Heart left ventricle (tissue), 13 donors: Measurements from ENCODE around the gene TAS1R2.

Experiments used
- POLR2A ChIP-seq, 2 donors: fragments of 450-650 bp; IDR thresholded peaks; one replicate each; pipeline ENCODE4 v1.6.1; 2017; ENCODE audit warnings: antibody characterized with exemption in 2 of 2, mild to moderate bottlenecking in 2 of 2, moderate library complexity in 2 of 2
- TF ChIP-seq, protein P1 (sequence below), 12 donors: fragments of 200-600 bp; sonication (generic) in 4 of 12; IDR thresholded peaks; one replicate each; pipeline versions ENCODE4 v1.5.0 to v1.8.0; 2018 to 2022; ENCODE audit warnings: antibody characterized with exemption in 12 of 12, mild to moderate bottlenecking in 5 of 12
- donor health status: ischemic (EF 13 %, LVEDD 7.1; RV severe dilation, severe dysfunction).
- donor health status: DM: no; HTN: yes; CAD: no.
- donor health status: DM: no; HTN: no; CAD: no.
- donor health status: ischemic (EF 25% LVEDD 6.9; RV normal size, moderate dysfunction).
- donor health status: ischemic (EF 25% LVEDD 5.7; RV mildly dilated, moderate dysfunction).
- donor health status: ischemic (EF 35%, LVEDD 5.7; RV mildly dilated, moderate dysfunction).
- donor health status: nonischemic (EF 11% LVEDD 7.7; RV severe dilation, severe dysfunction).
- donor health status: DM: yes; HTN: yes; CAD: no.
- donor health status: PGD.
- donor health status: ischemic (EF 29% LVEDD 5.4; RV normal size, mild dysfunction).
- donor health status: nonischemic (EF 23%, LVEDD 6.1; RV moderate dilation, normal function).

DNA sequence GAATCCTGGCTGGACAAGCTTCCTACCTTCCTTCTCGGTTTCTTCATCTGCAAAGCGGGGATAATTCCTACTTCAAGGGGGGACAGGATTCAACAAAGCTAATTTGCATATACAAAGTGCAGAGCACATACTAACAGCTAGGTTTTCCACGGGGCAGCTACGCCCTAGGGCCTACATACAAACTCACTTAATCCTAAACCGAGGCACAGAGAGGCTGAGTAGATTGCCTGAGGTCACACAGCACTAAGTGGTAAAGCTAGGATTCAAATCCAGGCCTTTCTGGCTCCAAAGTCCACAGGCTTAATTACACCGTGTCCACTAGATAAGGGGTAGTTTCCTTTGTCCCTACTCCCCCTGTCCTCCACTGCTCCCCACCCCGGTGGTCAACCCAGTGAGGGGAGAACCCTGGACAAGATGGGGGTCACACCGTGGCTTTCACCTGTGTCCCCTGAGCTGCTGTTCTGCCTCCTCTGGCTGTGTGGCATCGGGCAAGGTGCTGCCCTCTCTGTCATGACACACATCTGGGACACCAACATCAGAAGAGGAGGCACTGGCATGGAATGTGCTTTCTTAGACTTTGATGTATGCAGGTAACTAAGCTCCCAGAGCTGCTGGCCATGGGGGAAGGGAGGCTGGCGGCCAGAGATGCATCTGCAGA, 44.5 kb downstream of the TAS1R2 start:
- TF ChIP-seq, protein P1, sequence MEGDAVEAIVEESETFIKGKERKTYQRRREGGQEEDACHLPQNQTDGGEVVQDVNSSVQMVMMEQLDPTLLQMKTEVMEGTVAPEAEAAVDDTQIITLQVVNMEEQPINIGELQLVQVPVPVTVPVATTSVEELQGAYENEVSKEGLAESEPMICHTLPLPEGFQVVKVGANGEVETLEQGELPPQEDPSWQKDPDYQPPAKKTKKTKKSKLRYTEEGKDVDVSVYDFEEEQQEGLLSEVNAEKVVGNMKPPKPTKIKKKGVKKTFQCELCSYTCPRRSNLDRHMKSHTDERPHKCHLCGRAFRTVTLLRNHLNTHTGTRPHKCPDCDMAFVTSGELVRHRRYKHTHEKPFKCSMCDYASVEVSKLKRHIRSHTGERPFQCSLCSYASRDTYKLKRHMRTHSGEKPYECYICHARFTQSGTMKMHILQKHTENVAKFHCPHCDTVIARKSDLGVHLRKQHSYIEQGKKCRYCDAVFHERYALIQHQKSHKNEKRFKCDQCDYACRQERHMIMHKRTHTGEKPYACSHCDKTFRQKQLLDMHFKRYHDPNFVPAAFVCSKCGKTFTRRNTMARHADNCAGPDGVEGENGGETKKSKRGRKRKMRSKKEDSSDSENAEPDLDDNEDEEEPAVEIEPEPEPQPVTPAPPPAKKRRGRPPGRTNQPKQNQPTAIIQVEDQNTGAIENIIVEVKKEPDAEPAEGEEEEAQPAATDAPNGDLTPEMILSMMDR (IDR thresholded peaks at IDR 0.05), result no peak
- TF ChIP-seq POLR2A (IDR thresholded peaks at IDR 0.05), result no peak
